Measurements from ENCODE around the gene ZNF470.

The ZNF470 gene

DNA sequence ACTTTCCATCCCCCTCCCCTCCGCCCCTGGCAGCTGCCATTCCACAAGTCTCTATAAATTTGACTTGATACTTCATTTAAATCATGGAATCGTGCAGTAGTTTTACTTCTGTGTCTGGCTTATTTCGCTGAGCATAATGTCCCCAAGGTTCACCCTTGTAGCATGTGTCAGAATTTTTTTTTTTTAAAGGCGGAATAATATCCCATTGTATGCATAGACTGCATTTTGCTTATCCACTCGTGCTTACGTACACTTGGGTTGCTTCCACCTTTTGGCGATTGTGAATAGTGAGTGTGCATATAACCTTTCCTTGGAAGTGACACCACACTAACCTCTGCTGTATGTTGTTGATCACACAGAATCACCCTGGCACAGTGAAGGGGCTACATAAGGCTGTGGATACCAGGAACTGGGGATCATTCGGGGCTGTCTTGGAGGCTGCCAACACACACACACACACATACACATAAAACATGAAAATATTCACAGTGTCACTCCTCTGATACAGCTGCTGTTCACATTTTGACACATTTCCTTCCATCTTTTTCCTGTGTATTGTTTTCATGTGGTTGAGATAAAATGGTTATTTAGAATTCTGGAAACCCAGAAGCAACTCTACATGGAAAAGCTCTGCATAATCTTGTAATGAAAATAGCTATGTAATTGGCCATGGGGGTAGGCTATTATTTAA lies 41.2 kb downstream of the ZNF470 start:
- no peak for DNase-seq (ENCODE audit: low read depth)

GRCh38 chr19:56611288-56611687 lies 44.0 kb downstream of the ZNF470 start:
- no peak for DNase-seq (ENCODE audit: low read depth)

DNA sequence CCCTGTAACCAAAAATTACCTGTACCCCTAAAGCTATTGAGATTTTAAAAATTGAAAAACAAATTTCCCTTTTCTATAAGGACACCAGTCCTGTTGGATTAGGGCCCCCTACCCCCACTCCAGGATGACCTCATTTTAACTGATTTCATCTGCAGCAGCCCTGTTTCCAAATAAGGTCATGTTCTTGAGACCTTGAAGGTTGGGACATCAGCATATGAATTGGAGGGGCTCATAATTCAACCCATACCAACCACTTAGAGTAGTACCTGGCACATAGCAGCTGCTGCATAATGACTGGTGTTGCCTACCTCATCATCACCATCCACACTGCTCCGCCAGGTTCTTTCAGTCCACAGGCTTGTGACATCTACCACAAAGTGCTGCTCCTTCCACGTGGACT lies 45.5 kb downstream of the ZNF470 start:
- DNase-seq (ENCODE audit: low read depth): no peak

GRCh38 chr19:56613639-56614038 lies 46.4 kb downstream of the ZNF470 start:
- no peak for DNase-seq (ENCODE audit: low read depth)

DNA sequence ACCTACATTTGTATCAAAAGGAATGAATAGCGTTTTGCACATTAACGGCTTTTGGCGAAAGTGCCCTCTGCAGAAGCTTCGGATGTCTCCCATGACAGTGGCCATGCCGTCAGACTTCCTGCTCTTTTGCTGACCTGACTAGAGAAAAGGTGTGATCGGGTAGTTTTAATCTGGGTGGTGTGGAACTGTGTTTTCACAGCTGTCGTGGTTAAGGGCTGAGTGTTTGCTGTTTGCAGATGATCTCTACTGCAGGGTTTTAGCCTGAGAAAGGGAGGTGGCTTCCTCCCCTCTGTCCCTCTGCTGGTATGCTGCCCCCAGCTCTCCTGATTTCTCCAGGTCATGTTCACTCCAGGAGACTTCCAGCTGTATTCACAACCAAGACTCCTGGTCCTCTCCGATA lies 50.3 kb downstream of the ZNF470 start:
- DNase-seq (ENCODE audit: low read depth): no peak

- DNase-seq (ENCODE audit: low read depth): no peak
These were observed 51.9 kb downstream of the ZNF470 start for GRCh38 chr19:56619121-56619520.

- DNase-seq (ENCODE audit: low read depth): no peak
These were observed 55.1 kb downstream of the ZNF470 start for GRCh38 chr19:56622374-56622773.

GRCh38 chr19:56623006-56623405 lies 55.7 kb downstream of the ZNF470 start:
- no peak for DNase-seq (ENCODE audit: low read depth)

DNA sequence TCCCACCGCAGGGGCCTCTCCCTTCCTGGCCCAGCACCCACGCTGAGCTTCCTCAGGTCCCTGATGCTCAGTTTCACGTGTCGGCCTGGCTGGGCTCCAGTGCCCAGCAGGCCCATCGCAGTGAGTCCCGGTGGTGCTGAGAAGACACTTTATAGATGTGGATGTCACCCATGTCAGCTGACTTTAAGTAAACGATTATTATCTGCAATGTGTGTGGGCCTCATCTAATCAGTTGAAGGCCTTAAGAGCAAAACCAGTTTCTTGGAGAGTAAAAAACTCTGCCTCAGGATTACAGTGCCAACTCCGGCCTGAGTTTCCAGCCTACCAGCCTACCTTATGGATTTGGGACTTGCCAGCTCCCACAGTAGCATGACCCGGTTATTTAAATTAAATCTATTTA lies 58.4 kb downstream of the ZNF470 start:
- no peak for DNase-seq (ENCODE audit: low read depth)

GRCh38 chr19:56633021-56633420 lies 65.8 kb downstream of the ZNF470 start:
- DNase-seq (ENCODE audit: low read depth): no peak

DNA sequence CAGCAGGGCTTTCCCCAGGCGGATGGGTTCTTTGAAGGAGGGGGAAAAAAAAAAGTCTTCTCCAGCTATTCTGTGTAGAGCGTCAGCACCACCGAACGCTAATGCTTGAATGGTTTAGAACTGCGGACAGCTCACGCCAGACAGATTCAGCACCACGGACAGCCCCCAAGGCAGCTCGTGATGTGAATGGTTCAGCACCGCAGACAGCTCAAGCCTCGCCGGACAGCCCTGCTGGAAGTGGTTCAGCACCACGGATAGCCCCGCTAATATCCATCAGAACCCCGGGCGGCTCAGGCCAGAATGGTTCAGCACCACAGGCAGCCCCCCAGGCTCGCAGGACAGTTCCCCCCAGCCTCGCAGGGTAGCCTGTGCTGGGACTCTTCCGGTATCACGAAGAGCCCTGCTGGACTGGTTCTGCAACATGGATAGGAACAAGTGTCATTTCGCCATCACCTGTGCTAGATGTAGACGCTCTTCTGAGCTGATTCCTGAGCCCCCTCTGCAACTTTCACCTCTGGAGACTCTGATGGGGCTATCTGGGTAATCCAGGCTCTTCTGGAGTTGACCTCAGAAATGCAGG lies 70.8 kb downstream of the ZNF470 start:
- peak; percentile 34 for DNase-seq (ENCODE audit: low read depth)
